ENCODE data around the gene SIDT1.
"Not testable (repeated sequence)": the region's sequence is repeated elsewhere in the genome, so short reads cannot be mapped to it uniquely, and the experiment has no call there.

- TF ChIP-seq CTCF (conservative IDR thresholded peaks at IDR 0.05; ENCODE audit: low read length); EZH2phosphoT487 (IDR thresholded peaks at IDR 0.05; ENCODE audit: borderline replicate concordance): not testable (repeated sequence)
Observed at GRCh38 chr3:113636034-113636433, 103.7 kb downstream of the SIDT1 start.
